Skin of body (tissue), 2 donors: ENCODE results near the gene ZNF41. TPM values are rescaled to one million over a fixed set of nuclear protein-coding genes. Genes with fewer than 3 reads are reported as not detected.
"Not testable (repeated sequence)": the region's sequence is repeated elsewhere in the genome, so short reads cannot be mapped to it uniquely, and the experiment has no call there.

Experiments
- DNase-seq: peaks from one replicate; lab custom pipeline; 2025; lab: John Stamatoyannopoulos, UW
- total RNA-seq: library from RNA; depleted of rRNA; stranded (reverse); fragments of >200 nt; gene quantifications from one replicate; pipeline ENCODE4 v1.2.3, GENCODE V29; 2014

ZNF41 gene
- total RNA-seq, result 8.1 TPM

DNA sequence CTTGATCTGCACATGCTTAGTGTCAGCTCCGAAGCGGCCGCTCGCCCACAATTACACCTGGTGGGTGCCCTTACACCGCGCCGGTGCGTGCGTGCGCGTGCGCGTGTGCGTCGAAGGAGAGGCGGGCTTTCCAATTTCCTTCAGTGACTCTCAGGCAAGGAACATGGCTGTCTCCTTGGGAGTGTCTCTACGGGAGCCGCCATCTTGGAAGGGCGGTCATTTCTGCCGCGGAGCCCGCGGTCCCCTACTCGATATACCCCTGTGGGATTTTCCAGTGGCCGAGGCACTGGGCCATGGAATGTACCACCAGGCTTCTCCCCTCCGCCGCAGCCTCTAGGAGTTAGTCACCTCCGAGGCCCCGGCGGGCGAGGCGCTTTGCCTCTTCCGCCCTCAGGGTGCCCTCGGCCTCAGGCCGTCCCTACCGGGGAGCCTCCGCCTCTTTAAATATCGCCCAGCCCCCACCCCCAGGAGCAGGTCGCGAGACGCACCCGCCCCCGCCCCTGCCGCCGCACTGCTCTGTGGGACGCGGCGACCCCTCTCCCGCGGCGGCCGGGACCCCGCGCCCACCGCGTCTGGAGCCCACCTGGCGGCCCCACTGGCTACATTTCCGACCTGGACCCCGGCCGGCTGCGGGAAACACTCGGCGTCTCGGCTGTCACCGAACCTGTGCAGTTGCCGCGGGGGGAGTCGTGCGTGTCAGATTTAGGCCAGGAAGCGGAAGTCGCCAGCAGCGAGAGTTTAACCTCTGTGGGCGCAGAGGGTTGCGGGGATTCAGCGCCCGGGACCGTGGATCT is at the start of gene ZNF41:
ZNF41 (minus strand) TSS at position 711 of the 794 bp plus-strand sequence. CDS start 15,741 bp downstream, outside the sequence.
- peak; percentile 56 for DNase-seq

DNA sequence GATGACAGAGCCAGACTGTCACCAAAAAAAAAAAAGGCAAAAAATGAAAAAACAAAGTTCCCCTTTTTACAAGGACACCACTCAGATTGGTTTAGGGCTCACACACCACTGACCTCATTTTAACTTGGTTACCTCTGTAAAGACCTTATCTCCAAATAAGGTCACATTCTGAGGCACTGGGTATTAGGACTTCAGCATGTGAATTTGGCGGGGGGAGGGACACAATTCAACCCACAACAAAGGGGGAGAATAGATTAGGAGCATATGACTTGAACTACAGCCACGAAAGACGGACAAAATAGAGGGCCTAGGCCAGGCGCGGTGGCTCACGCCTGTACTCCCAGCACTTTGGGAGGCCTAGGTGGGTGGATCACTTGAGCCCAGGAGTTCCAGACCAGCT is 47.0 kb upstream of the ZNF41 start:
- DNase-seq, result no peak

DNA sequence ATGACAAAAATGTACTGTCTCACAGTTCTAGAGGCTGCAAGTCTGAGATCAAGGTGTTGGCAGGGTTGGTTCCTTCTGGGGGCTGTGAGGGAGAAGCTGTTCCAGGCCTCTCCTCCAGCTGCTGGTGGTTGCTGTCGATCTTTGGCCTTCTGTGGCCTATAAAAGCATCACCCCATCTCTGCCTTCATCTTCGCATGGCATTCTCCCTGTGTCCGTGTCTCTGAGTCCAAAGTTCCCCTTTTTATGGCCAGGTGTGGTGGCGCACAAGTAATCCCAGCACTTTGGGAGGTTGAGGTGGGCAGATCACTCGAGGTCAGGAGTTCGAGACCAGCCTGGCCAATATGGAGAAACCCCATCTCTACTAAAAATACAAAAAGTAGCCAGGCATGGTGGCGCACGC is 46.5 kb upstream of the ZNF41 start:
- DNase-seq, result no peak

DNA sequence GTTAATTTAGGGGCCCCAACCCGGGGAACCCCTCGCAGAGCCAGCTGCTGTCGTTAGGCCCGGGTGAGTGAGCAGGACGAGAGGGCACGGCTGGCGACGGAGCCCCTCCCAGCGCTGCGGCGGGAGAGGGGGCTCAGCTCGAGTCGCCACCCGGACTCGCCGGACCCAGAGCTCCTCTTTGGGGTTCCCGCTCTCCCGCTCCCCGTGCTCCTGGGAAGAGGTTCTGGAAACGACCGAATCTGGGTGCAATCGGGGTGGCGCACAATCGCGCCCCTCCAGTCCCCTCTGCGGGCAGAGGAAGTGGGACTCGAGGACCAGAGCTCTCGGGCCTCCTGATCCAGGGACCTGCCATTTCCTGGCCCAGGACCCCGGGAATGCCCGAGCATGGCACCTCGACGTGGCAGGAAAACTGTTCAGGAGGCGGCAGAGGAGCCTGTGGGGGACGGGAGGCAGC is 40.7 kb upstream of the ZNF41 start:
- no peak for DNase-seq

DNA sequence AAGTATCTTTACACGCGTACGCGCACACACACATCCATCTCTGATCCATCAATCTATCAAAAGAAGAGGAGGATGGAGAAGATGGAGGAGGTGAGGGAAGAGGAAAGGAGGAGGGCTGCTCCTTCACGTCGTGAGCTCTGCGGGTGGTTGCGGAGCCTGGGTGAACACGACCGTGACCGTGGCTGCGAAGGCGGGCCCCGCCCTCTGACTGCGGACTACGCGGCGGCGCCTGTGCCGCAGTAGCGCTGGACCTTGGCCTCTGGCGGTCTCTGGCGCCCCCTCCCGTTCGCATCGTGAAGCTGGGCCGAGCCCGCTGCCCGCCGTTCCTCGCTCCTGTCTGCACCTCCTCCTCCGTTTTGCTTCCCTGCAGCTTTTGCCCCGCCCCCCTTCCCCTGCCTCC is 40.3 kb upstream of the ZNF41 start:
- peak; percentile 12 for DNase-seq

DNA sequence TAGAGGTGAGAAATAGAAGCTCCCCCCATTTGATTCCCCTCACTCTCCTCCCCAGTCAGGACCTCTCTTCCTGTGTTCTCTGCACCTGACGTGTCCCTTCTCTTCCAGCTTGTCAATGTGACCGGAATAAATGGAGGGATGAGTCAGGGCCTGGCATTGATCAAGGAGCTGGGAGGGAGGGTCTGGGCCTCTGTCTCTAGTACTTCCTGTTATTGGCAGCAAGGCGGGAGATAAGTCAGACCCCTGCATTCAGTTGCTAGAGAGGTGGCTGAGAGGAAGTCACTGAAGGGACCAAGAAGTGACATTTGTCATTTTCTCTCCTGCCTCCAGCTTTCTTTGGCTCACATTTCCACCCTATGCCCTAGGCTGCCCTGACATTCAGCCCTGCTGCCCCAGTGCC is 35.1 kb upstream of the ZNF41 start:
- no peak for DNase-seq

DNA sequence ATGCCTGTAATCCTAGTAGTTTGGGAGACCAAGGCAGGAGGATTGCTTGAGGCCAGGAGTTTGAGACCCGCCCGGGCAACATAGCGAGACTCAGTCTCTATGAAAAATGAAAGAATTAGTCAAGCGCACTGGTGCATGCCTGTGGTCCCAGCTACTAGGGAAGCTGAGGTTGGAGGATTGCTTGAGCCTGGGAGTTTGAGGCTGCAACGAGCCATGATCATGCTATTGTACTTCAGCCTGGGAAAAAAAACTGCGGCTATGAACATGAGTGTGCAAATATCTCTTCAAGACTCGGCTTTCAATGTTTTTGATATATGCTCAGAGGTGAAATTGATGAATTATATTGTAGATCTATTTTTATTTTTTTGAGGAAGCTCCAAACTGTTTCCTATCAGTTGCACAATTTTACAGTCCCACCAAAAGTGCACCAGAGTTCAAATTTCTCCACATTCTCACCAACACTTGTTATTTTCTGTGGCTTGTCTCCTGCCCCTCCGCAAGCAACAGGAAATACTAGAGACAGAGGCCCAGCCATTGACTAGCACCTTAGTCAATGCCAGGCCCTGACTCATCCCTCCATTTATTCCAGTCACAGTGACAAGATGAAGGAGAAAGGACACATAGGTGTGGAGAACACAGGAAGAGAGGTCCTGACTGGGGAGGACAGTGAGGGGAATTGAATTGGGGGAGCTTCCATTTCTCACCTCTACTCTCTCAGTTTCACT is 33.1 kb upstream of the ZNF41 start:
- no peak for DNase-seq

DNA sequence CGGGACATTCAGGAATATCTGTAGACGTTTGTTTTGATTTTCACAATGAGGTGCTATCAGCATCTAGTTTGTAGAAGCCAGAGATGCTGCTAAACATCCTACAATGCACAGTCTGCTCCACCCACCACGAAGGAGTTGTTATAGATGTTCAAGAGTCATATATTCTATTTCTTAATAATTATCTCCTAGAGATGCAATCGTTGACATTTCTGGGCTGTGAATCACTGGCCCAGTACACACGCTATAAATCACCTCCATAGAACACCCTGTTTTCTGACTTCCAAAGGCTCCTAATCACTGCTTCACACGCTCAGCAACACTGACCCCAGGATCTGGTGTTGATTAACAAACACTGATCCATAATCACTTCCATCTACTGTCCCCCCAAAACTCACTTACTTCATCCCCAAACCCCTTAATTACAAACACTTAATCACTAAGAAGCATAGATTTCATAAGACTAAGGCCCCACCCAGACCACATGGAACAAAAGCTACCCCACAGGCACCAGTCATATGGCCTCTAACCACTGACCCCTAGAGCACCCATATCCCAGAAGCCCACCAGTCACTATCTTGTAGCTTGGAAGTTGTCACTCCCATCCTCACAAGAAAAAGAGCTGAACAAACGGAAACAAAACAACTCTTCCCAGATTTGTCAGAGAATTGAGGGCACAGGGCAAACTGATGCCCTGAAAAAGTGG is 31.7 kb upstream of the ZNF41 start:
- no peak for DNase-seq

DNA sequence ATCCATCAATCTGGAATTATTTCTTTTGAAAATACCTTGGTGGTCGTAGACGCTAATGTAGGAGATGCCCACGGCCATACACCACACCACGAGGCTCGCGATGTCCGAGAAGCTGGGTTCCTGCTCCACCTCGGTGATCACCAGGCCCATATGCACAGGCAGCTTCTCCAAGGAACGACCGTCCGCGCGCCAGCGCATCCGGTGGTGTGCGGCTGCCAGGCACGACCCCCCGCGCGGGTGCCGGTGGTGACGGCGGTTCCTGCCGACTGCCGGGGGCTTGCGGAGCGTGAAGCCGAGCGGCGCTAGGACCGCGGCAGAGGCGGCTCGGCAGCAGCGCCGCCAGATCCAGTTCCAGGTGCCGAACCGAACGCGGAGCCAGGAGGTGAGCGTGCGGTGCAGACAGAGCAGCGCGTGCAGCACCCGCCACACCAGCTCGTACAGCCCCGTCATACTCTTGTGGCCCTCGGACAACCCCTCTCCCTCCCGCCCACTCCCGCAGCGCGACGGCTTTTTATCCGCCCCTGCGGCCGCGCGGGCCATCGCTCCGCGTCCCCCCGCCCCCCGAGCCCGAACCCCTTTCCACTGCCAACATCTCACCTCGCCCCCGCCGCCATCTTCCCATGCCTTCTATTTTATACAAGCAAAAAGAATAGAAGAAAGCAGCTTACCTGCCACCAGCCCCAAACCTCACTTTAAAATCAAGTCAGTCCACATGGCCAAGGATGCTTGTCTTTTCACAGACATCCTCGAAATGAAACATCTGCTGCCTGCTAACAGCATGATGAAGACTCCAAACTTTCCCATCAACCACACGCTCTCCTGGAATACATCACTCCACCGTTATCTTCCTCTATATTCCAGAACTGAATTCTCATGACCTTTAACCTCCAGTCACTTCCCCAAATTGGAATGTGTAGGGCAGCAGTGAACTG is 30.3 kb upstream of the ZNF41 start:
- not testable (repeated sequence) for DNase-seq

DNA sequence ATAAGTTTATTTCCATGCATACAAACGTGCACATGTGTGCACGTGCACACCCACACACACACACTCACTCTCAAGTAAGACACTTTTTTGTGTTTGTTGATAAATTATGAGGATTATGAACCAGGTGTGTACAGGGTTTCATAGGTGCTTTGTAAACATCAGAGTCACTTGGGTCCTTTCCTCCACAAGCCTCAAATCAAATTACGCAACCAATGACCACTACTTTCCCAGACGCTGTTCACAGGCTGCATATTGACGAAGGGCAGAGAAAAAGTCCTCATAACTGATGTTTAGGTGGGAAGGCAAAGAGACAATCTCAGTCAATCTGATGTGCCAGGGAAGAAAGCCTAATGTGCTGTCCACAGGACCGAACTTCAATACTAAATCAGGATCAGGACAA is 29.4 kb upstream of the ZNF41 start:
- not testable (repeated sequence) for DNase-seq

DNA sequence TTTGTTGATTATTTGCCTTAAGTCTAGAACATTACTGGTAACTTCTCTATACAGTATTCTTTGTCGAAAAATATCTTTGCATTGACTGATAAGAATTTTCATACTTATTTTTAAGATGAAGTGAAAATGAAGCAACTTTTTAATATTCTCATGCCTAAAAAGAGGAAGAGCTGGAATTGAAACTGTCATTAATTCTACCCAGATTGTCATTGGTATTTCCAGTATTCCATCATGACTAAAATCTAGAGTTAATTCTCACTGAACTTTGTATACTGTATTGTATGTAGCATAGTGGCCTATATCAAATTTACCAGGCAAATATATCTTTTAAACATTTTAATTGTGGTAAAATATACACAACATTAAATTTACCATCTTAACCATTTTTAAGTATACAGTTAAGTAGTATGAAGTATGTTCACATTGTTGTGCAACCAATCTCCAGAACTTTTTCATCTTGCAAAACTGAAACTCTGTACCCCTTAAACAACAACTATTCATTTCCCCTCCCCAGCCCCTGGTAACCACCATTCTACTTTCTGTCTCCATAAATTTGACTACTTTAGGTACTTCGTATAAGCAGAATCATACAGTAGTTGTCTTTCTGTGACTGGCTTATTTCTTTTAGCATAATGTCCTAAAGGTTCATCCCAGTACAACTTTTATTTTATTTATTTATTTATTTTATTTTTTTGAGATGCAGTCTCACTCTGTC is 24.3 kb upstream of the ZNF41 start:
- DNase-seq, result no peak

DNA sequence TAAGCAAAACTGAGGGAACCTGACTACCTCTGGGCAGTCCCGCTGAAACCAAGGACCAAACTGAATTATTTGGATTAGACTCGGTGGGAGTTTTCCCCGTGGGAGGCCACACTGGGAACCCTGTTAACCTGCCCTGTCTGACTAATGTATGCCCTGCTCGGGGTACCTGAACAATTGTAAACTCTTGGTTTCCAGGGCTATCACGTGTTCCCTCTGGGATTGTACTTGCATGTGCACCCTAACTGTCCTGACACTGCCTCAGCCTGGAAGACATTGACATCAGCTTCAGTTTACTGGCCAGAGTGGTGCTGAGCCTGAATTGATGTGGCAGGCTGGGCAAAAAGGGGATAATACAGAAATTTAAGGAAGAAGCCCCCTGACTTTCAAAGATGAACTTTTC is 20.1 kb upstream of the ZNF41 start:
- no peak for DNase-seq

DNA sequence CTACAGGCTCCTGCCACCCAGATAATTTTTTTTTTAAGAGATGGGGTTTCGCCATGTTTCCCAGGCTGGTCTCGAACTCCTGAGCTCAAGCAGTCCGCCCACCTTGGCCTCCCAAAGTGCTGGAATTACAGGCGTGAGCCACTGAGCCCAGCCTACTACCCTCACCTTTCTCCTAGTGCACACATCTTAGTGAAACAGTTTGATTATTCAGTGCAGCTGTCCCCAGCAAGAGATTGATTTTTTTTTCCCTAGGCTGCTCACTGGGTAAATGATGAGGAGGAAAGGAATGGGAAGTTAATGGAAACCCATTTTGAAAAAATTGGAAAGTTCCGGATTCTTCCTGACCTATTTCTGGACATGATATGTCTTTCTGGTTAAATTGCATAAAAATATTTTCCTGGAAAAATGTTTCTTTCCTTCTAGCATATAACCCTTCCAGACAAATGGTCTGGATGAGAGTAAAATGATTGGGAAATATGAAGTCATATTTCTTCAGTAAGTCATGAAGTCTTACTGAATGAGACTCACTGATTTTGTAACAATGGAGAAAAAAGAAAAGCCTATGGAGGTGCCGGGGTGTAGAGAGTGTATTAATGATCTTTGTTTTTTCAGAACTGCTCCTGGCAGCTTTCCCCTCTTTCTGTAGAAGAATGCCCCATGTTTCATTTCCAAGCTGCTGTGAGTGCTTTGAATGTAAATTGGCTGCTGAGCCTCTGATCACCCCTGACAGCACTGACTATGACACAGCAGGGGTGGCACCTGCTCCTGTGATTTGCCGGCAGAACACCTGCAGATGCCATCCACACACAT is 19.5 kb upstream of the ZNF41 start:
- DNase-seq, result no peak

DNA sequence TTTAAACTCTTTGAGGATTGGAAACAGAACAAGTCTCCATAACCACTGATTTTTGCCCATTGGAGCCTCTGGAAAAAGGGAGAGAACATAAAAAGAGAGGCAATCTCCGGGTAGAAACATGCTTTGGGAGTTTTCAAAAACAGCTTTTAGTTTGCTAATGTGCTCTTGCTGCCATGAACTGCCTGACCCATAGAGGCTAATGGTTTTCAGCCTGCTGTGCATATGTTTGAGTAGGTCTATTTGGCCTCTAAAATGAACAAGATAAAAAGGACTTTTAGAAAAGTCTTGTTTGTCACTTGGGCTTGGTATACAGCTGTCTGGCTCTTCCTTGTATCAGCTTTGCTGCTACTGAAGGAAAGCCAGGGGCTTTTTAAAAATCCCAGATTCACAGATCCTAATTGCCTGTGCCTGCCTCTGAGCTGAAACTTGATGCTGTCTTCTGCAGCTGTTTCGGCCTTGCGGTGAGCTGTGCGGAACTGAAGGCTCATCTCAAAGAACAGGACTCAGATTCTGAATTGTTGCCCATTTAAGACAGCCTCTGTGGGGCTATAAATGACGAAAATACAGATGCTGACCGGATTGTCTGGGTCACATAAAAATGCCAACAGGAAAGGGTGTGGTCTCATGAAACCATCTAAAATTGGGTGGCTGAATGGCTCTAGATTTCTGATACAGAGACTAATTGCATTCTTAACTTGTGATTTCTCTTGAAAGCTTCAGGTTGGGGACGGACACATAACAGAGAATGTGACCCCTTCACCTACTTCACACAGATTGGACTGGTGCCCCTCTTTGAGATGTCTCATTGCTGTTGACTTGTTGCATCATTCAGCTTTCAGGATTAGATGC is 18.4 kb upstream of the ZNF41 start:
- DNase-seq, result peak; percentile 6

DNA sequence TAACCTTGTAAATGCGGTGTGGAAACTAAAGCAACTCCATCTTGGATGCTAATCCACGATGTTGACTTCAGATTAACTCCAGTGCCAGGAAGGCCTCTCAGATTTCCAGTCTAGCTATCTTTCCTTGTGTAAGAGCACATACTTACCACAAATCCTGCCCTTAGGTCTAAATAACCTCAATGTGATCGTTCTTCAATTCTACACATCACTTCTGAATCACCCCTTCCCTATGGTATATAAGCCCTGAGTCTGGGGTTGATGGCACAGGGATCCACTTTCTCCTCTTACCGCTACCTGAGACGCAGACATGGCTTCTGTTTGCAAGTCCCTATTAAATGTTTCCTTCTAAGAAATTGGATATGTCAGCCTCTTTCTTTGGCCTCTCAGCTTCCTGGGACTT is 17.5 kb upstream of the ZNF41 start:
- no peak for DNase-seq

DNA sequence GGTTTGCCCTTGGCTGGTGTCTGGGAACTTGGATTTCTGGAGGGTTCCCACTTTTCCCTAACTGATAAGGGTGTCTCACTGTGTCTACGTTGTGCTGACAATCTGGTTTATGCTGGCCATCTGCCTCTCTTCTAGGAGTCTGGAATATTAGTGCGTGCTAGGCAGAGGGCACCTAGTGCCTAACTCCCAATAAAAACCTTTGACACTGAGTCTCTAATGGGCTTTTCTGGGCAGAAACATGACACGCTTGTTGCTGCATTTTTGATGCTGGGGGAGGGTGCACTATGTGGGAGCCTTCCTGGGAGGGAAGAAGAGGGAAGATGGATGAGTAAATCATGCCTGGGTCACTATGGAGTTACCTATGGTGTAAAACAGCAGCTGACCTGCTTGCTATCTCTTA is 16.3 kb upstream of the ZNF41 start:
- no peak for DNase-seq

DNA sequence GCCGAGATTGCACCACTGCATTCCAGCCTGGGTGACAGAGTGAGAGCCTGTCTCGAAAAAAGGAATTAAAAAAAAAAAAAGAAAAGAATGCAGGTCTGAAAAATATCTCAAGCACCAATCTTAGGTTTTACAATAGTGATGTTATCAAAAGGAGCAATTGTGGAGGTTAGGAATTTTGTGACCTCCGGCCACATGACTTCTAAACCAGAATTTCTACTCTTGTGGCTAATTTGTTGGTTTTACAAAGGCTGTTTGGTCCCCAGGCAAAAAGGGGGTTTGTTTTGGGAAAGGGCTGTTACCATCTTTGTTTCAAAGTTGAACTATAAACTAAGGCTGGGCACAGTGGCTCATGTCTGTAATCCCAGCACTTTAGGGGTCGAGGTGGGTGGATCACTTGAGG is 15.4 kb upstream of the ZNF41 start:
- no peak for DNase-seq

DNA sequence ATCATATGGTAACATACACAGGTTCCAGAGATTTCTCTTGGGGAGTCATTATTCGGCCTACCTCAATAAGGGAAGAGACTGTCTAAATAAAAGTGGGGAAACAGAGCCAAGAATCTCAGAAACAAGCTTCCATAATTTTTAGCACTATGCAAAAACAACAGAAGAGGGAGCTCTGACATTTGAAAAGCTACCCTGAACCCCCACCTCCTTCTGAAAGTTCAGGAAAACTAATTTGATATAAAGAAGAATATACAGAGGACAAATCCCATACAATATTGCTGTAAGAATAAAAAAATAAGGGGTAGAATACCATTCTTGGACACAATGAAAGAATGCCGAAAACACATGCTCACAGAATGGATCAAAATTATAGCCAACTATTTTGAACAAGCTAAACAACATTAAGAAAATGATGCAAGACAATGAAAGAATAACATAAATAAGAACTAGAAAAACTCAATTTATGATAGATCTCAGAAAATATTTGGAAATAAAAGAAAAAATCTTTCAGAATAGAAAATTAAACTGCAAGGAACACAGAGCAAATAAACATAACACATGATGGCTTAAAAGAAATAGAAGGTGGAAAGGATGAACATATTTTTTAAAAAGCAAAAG is 14.4 kb upstream of the ZNF41 start:
- DNase-seq, result no peak
